ENCODE data around the gene IPMK.

- TF ChIP-seq POLR2A (IDR thresholded peaks at IDR 0.05; ENCODE audit: low read depth) (no peak), EP300 (IDR thresholded peaks at IDR 0.05) (no peak)
Measured at GRCh38 chr10:58266003-58266825, 1.5 kb downstream of the IPMK start.

Data from esophagus muscularis mucosa (tissue), 2 donors.